HG03039 (cell line): Measurements from ENCODE around the gene CXADR.
"Not testable (repeated sequence)": the region's sequence is repeated elsewhere in the genome, so short reads cannot be mapped to it uniquely, and the experiment has no call there.

Source experiments
- ATAC-seq: cut with Tn5 transposase; IDR thresholded peaks from one replicate; pipeline ENCODE4 v1.9.1; 2021; ENCODE audit warnings: mild to moderate bottlenecking, moderate library complexity; ENCODE audit not compliant: unreplicated experiment

CXADR gene

GRCh38 chr21:17501107-17502006, 11.5 kb upstream of the CXADR start:
- ATAC-seq = no peak

- not testable (repeated sequence) for ATAC-seq
Measured at GRCh38 chr21:17502985-17503384, 9.9 kb upstream of the CXADR start.

- no peak for ATAC-seq
Measured at GRCh38 chr21:17506951-17507350, 5.9 kb upstream of the CXADR start.

GRCh38 chr21:17507591-17507990, 5.3 kb upstream of the CXADR start:
- no peak for ATAC-seq

- ATAC-seq = peak; percentile 29
Measured at GRCh38 chr21:17513214-17514123, 626 bp downstream of the CXADR start.

GRCh38 chr21:17514124-17514845, 1.4 kb downstream of the CXADR start:
- no peak for ATAC-seq

- ATAC-seq = not testable (repeated sequence)
Measured at GRCh38 chr21:17517008-17517407, 4.2 kb downstream of the CXADR start.

- ATAC-seq = no peak
Measured at GRCh38 chr21:17519208-17519738, 6.4 kb downstream of the CXADR start.

GRCh38 chr21:17519965-17520609, 7.2 kb downstream of the CXADR start:
- ATAC-seq = no peak

GRCh38 chr21:17523007-17523451, 10.2 kb downstream of the CXADR start:
- no peak for ATAC-seq

GRCh38 chr21:17523979-17524494, 11.2 kb downstream of the CXADR start:
- not testable (repeated sequence) for ATAC-seq

GRCh38 chr21:17524635-17525034, 11.8 kb downstream of the CXADR start:
- no peak for ATAC-seq

- ATAC-seq = no peak
Measured at GRCh38 chr21:17526776-17527175, 13.9 kb downstream of the CXADR start.

- ATAC-seq = no peak
Measured at GRCh38 chr21:17527240-17527639, 14.4 kb downstream of the CXADR start.

- no peak for ATAC-seq
Measured at GRCh38 chr21:17527711-17528110, 14.9 kb downstream of the CXADR start.

GRCh38 chr21:17529648-17530047, 16.8 kb downstream of the CXADR start:
- no peak for ATAC-seq

GRCh38 chr21:17532292-17532691, 19.4 kb downstream of the CXADR start:
- ATAC-seq = no peak

GRCh38 chr21:17536381-17536780, 23.5 kb downstream of the CXADR start:
- ATAC-seq = no peak

GRCh38 chr21:17537299-17537698, 24.5 kb downstream of the CXADR start:
- no peak for ATAC-seq

GRCh38 chr21:17538576-17538975, 25.7 kb downstream of the CXADR start:
- no peak for ATAC-seq
